IPS-NIHi11 (cell line): ENCODE measurements around the gene KCNJ10.

Source experiments
- DNase-seq: peaks from one replicate; pipeline ENCODE4 v3.0.0; 2012; ENCODE audit warnings: mixed read lengths, low spot score

KCNJ10 gene

GRCh38 chr1:160099716-160100375, 29.9 kb upstream of the KCNJ10 start:
- no peak for DNase-seq

- DNase-seq, result peak; percentile 94
Observed at GRCh38 chr1:160098852-160099561, 29.0 kb upstream of the KCNJ10 start.

GRCh38 chr1:160097911-160098851, 28.2 kb upstream of the KCNJ10 start, which contains the start of gene IGSF8:
TSS of gene IGSF8 (minus strand) at chr1:160098619. CDS start at chr1:160098472, 147 bp downstream.
- peak; percentile 92 for DNase-seq

- DNase-seq, result no peak
Observed at GRCh38 chr1:160097151-160097910, 27.4 kb upstream of the KCNJ10 start.

GRCh38 chr1:160096274-160097116, 26.5 kb upstream of the KCNJ10 start:
- DNase-seq, result no peak

GRCh38 chr1:160095382-160096105, 25.6 kb upstream of the KCNJ10 start:
- peak; percentile 73 for DNase-seq

GRCh38 chr1:160094806-160095205, 24.8 kb upstream of the KCNJ10 start:
- no peak for DNase-seq

- DNase-seq, result no peak
Observed at GRCh38 chr1:160094291-160094625, 24.3 kb upstream of the KCNJ10 start.

- no peak for DNase-seq
Observed at GRCh38 chr1:160093624-160094290, 23.8 kb upstream of the KCNJ10 start.

- no peak for DNase-seq
Observed at GRCh38 chr1:160093069-160093395, 23.1 kb upstream of the KCNJ10 start.

- DNase-seq, result no peak
Observed at GRCh38 chr1:160092366-160093068, 22.6 kb upstream of the KCNJ10 start.

- no peak for DNase-seq
Observed at GRCh38 chr1:160091666-160092223, 21.8 kb upstream of the KCNJ10 start.

GRCh38 chr1:160090760-160091159, 20.8 kb upstream of the KCNJ10 start:
- no peak for DNase-seq

- DNase-seq, result no peak
Observed at GRCh38 chr1:160089883-160090282, 19.9 kb upstream of the KCNJ10 start.

- DNase-seq, result no peak
Observed at GRCh38 chr1:160087118-160087662, 17.2 kb upstream of the KCNJ10 start.

- no peak for DNase-seq
Observed at GRCh38 chr1:160086456-160086892, 16.5 kb upstream of the KCNJ10 start.

GRCh38 chr1:160085686-160086455, 15.9 kb upstream of the KCNJ10 start:
- DNase-seq, result peak; percentile 94
